GM12878 (cell line): ENCODE results near the gene PPP1R9B. TPM values are rescaled to one million over a fixed set of nuclear protein-coding genes. Genes with fewer than 3 reads are reported as not detected.

Source experiments
- ATAC-seq: fragments of 200-7000 bp; cut with Tn5 transposase; 3 replicates; pipeline ENCODE4 v1.9.1; 2020; ENCODE audit warnings: mild to moderate bottlenecking, moderate library complexity
- BruUV-seq: library from RNA; stranded (reverse); fragments of 400-500 nt; replicated peaks from 2 replicates; lab custom pipeline; 2021; lab: Mats Ljungman, UMichigan
- CTCF ChIA-PET: fragments of 300-600 bp; sonication (Branson Sonifier 250); formaldehyde crosslinking; extraction: SDS; loops from one replicate; lab custom pipeline; 2021; ENCODE audit warnings: inconsistent platforms; lab: Yijun Ruan, JAX
- POLR2A ChIA-PET: fragments of 350-600 bp; formaldehyde crosslinking; extraction: SDS; loops from one replicate; lab custom pipeline; 2021; ENCODE audit warnings: inconsistent platforms; lab: Charles Lee
- RAD21 ChIA-PET: fragments of 300-600 bp; sonication (Branson Sonifier 250); formaldehyde crosslinking; loops from one replicate; lab custom pipeline; 2023; ENCODE audit warnings: antibody characterized with exemption; ENCODE audit not compliant: unreplicated experiment; lab: Charles Lee
- SMC1A ChIA-PET: fragments of 300-600 bp; sonication (Branson Sonifier 250); formaldehyde crosslinking; loops from one replicate; lab custom pipeline; 2023; ENCODE audit not compliant: unreplicated experiment, uncharacterized antibody; lab: Charles Lee
- DNase-seq: peaks from one replicate; pipeline ENCODE4 v3.0.0-alpha.2; 2011; ENCODE audit warnings: low read depth, low spot score
- FAIRE-seq: peaks from 3 replicates; lab custom pipeline; 2011; peaks lifted over from hg19 to GRCh38; lab: Jason Lieb, UNC
- H2AFZ ChIP-seq: 2 replicates; pipeline ENCODE4 v1.6.0; 2011; ENCODE audit warnings: low read depth, low read length, control low read depth; ENCODE audit not compliant: control insufficient read depth
- H3K27ac ChIP-seq: 2 replicates; pipeline ENCODE4 v1.5.1; 2011; ENCODE audit warnings: control low read depth; ENCODE audit not compliant: control insufficient read depth, insufficient read depth
- H3K27me3 ChIP-seq, 2 experiments: replicated peaks in 1 of 2; 2 replicates each; pipeline versions ENCODE4 v1.6.0 to v1.6.1; 2011; ENCODE audit warnings: low read length in 1 of 2; ENCODE audit not compliant: control insufficient read depth in 2 of 2, insufficient read depth in 2 of 2
- H3K36me3 ChIP-seq, 2 experiments: 2 replicates each; pipeline ENCODE4 v1.5.1; 2011; ENCODE audit warnings: low read length in 1 of 2; ENCODE audit not compliant: control insufficient read depth in 2 of 2, insufficient read depth in 2 of 2
- H3K4me1 ChIP-seq: 2 replicates; pipeline ENCODE4 v1.6.1; 2011; ENCODE audit warnings: mild to moderate bottlenecking, low read length, moderate library complexity, mixed read lengths; ENCODE audit not compliant: control insufficient read depth, insufficient read depth
- H3K4me2 ChIP-seq: 2 replicates; pipeline ENCODE4 v1.6.0; 2011; ENCODE audit warnings: control low read depth; ENCODE audit not compliant: control insufficient read depth, insufficient read depth
- H3K4me3 ChIP-seq: fragments of 200-600 bp; sonication (generic); 2 replicates; pipeline ENCODE4 v1.5.1; 2016
- H3K79me2 ChIP-seq: 2 replicates; pipeline ENCODE4 v1.6.0; 2011; ENCODE audit warnings: low read length; ENCODE audit not compliant: control insufficient read depth, insufficient read depth
- H3K9ac ChIP-seq: 2 replicates; pipeline ENCODE4 v1.8.0; 2011; ENCODE audit warnings: low read length, control low read depth, mixed read lengths; ENCODE audit not compliant: control insufficient read depth, insufficient read depth
- H3K9me3 ChIP-seq: replicated peaks from 3 replicates; pipeline ENCODE4 v1.5.1; 2011; ENCODE audit warnings: mild to moderate bottlenecking, low read length; ENCODE audit not compliant: control insufficient read depth, insufficient read depth
- H4K20me1 ChIP-seq: 2 replicates; pipeline ENCODE4 v1.6.0; 2011; ENCODE audit not compliant: control insufficient read depth, insufficient read depth
- ASH2L ChIP-seq: fragments of 300-600, 200-600 bp; sonication (generic); IDR thresholded peaks from 2 replicates; pipeline ENCODE4 v1.6.1; 2017; ENCODE audit warnings: low read depth, mild to moderate bottlenecking, borderline replicate concordance
- CEBPB ChIP-seq, 2 experiments: fragments of 150-350 bp in 1 of 2; IDR thresholded peaks; 2 replicates each; pipeline ENCODE4 v1.6.1; 2012 to 2014; ENCODE audit warnings: low read depth in 2 of 2, low read length in 2 of 2, borderline replicate concordance in 1 of 2, inconsistent platforms in 1 of 2
- IKZF1 ChIP-seq: fragments of 450-650 bp; conservative IDR thresholded peaks from 2 replicates; pipeline ENCODE4 v1.6.1; 2017; ENCODE audit warnings: antibody characterized with exemption, mild to moderate bottlenecking
- WGBS: methylation state at CpG from one replicate; pipeline ENCODE4 v1.1.6; 2016; ENCODE audit warnings: low lambda C conversion rate; ENCODE audit not compliant: insufficient replicate concordance, insufficient coverage; ENCODE audit errors: missing lambda C conversion rate; 5-methylcytosine and 5-hydroxymethylcytosine counted together
- in situ Hi-C: fragments of 300-500 bp; cut with MboI; formaldehyde crosslinking; loops from 9 replicates; pipeline ENCODE4 v1.14.3; 2018; ENCODE audit warnings: mixed read lengths
- intact Hi-C: fragments of 100-400 bp; cut with micrococcal nuclease; formaldehyde crosslinking; loops from one replicate; pipeline ENCODE4 v1.14.2; 2022; ENCODE audit not compliant: unreplicated experiment
- polyA plus RNA-seq, 11 experiments: library from polyadenylated mRNA; depleted of rRNA in 4 of 11; unstranded in 6 of 11; stranded (reverse) in 5 of 11; fragments of >200 nt; fragmentation: Nextera tagmentation in 4 of 11; fragmentation: Illumina TruSeq in 1 of 11; extraction: Ambion mirVana in 4 of 11; extraction: Trizol in 1 of 11; gene quantifications; 1 replicate in 1 of 11; 2 replicates in 10 of 11; pipeline versions ENCODE4 v1.2.1 to v1.2.3, GENCODE V29; 2011 to 2016; ENCODE audit warnings: inconsistent platforms in 2 of 11, missing spikeins in 2 of 11, low read depth in 1 of 11
- total RNA-seq, 4 experiments: library from RNA; depleted of rRNA in 3 of 4; stranded (reverse); fragments of >200 nt in 3 of 4; fragmentation: Illumina TruSeq in 1 of 4; extraction: Trizol in 1 of 4; gene quantifications; 2 replicates each; pipeline versions ENCODE4 v1.2.1 to v1.2.3, GENCODE V29; 2013 to 2021
- TF ChIP-seq, protein P1 (sequence below): IDR thresholded peaks from 2 replicates; pipeline ENCODE4 v1.6.1; 2011; ENCODE audit warnings: low read depth, low read length, improper control_type of control experiment, borderline replicate concordance

The PPP1R9B gene
- total and polyA plus RNA-seq, 10 of the 15 experiments (the other 5 are each of a cell fraction or from before 2014, with no cell fraction given) = 0.20 to 107 (median 37.5) TPM

DNA sequence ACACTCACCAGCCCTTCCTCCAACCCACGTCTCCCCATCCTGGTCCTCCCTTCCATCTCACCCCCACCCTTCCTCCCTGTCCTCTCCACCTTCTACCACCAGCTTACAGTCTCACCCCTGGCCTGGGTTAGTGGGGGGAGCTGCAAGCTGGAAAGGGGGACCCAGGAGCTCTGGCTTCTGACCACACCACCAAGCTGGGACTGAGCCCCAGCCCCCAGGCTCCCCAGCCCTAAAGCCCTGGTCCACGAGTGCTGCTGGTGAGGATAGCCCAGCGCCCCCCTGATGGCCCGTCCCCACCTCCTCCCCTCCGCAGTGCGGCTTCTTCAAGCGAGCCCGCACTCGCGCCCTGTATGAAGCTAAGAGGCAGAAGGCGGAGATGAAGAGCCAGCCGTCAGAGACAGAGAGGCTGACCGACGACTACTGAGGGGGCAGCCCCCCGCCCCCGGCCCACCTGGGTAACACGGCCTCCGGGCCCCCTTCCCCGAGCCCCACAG, 62.5 kb downstream of the PPP1R9B start:
- CTCF ChIA-PET = interaction anchor here (0.7 to 2.6 kb wide), 41 partner anchors 10 to 230 kb away, joined by 3 to 118 read pairs (median 5); partner anchors contain the start of gene ITGA3
- Histone ChIP-seq H3K36me3 (no peaks in the 10 kb centered on the region), H4K20me1 (no peaks in the 10 kb centered on the region), H3K9me3 (no peaks in the 10 kb centered on the region), H3K4me1 (no peaks in the 10 kb centered on the region), H3K4me3 (no peak overlapping the region), H3K79me2 (no peaks in the 10 kb centered on the region), H3K4me2 (no peak overlapping the region), H3K27ac (no peak overlapping the region), H3K27me3 (no peaks in the 10 kb centered on the region), H3K9ac (no peak overlapping the region), H2AFZ (no peak overlapping the region)
- WGBS = 54% methylated on average over 17 of the region's 19 CpGs
- POLR2A ChIA-PET = no interaction called here
- FAIRE-seq (no peak), ATAC-seq (no peak), DNase-seq (no peak)
- RAD21 ChIA-PET = interaction anchor here (0.6 to 2.4 kb wide), 14 partner anchors 9 to 100 kb away, joined by 3 to 19 read pairs (median 4); partner anchors contain the start of gene SAMD14
- TF ChIP-seq CEBPB (IDR thresholded peaks at IDR 0.05; ENCODE audit: borderline replicate concordance in 1 of 2, low read depth in 2 of 2, low read length in 2 of 2) = no peak
- TF ChIP-seq, protein P1, sequence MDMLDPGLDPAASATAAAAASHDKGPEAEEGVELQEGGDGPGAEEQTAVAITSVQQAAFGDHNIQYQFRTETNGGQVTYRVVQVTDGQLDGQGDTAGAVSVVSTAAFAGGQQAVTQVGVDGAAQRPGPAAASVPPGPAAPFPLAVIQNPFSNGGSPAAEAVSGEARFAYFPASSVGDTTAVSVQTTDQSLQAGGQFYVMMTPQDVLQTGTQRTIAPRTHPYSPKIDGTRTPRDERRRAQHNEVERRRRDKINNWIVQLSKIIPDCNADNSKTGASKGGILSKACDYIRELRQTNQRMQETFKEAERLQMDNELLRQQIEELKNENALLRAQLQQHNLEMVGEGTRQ = no peak
- TF ChIP-seq IKZF1 = no peak
- no peak for TF ChIP-seq ASH2L
- intact Hi-C loops = loop anchor here (1.0 to 5.0 kb wide), 2 partner anchors 62 to 226 kb away; no protein-coding TSS in a partner anchor
- BruUV-seq = no TSS peak
- in situ Hi-C loops = no loop called here
- SMC1A ChIA-PET = interaction anchor here (0.6 to 2.0 kb wide), 12 partner anchors 9 to 1028 kb away, joined by 3 to 13 read pairs (median 4); partner anchors contain the start of gene ITGA3
